NCI-H345 treated with DMSO at 0.1 percent for 48 hours (cell line): ENCODE data around the gene BCOR.

Source experiments
- DNase-seq: peaks from one replicate; lab custom pipeline; 2025; ENCODE audit not compliant: unreplicated experiment; lab: John Stamatoyannopoulos, UW

The BCOR gene

DNA sequence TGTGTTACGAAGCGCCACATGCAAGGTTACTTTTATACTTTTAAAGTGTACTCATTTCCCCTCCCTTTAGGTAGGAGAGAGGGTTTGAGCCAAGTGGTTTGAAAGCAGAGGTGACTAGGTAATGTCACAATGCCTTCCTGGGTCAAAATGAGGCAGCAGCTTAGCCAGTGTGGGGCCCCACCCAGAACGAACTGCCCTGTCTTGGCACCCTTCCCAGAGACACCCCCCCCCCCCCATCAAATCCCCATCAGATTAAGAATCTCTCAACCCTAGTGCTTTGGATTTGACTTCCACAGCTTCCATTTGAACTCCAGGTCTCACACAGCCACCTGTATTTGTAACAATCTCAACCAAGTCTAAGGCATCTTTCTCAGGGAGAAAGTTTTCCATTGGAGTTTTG lies 31.1 kb downstream of the BCOR start:
- no peak for DNase-seq

DNA sequence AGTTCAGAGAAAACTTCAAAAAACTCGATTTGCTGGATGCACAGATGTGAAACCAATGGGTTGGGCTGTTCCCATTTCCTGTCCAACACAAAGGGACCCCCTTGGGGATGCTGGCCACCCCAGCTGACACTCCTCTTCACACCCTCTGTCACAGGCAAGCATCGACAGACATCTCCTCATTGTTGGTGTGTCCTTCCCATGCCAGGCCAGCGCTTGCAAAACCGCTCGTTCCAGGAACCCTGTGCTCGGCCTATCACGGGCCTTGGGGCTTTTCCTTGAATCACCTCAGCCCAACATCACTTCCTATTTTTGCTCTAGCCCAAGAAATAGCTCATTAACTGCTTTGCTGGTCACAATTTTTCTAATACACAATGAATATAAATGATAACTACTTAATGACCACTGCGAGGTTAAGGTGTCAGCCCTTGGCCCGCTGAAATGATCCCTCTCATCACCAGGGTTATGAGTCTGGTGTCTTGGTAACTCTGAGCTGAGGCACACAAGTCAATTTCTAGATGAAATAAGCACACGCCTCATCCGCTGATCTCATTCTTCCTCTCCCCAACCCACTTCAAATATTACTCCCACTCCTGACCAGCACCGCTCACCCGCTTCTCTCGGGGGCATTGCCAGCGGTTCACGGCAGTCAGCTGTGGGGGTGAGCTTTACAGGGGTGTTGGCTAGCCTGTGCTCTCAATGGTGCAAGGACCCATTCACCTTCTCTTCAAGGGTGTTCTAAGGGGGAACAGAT lies 32.3 kb downstream of the BCOR start:
- DNase-seq: no peak

GRCh38 chrX:40064055-40064597 lies 33.6 kb downstream of the BCOR start:
- no peak for DNase-seq

DNA sequence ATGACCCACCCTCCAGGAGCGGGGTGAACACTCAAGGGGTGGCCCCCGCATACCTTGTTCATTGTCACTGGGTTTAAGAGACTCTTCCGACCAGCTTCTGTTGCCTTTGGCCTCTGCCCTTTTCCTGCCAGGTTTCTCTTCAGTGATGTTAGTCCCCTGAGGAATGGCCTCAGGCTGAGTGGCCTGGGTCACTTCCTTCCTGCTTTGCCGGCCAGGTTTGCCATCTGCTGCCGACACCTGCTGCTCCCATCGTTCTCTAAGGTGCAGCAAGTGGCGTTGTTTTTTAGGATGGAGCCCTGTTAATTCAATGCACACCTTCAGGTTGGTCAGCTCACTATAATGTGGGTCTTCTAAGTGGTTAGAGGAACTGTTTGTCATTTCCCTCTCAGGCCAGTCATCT lies 34.2 kb downstream of the BCOR start:
- no peak for DNase-seq

DNA sequence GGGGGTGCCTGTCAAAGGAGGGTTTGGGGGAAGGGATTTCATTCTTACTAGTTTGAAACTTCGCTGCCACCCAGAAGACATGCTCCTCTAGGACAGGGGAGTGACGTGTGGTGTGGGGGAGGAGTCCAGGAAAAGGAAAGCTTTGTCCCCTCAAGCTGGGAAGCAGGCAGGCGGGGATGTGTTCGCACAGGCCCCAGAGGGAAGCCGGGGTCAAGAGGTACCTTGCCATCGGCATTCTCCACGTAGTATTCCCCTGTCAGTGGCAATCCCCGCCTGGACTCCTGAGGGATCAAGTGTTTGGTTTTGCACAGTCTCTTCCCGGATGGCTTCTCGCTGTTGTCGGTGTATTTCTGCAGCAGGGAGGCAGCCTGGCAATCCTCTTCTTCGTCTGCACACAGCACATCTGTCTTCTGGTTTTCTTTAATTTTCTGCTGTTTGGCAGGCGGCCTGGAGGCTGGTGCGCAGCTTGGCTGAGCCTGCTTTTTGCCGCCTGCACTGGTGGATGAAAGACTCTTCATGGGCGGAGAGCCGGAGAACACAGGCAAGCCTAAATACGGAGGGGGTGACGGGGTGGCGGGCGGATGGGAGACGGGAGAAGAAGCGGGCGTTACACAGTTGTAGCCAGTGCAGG lies 35.1 kb downstream of the BCOR start:
- DNase-seq: no peak

DNA sequence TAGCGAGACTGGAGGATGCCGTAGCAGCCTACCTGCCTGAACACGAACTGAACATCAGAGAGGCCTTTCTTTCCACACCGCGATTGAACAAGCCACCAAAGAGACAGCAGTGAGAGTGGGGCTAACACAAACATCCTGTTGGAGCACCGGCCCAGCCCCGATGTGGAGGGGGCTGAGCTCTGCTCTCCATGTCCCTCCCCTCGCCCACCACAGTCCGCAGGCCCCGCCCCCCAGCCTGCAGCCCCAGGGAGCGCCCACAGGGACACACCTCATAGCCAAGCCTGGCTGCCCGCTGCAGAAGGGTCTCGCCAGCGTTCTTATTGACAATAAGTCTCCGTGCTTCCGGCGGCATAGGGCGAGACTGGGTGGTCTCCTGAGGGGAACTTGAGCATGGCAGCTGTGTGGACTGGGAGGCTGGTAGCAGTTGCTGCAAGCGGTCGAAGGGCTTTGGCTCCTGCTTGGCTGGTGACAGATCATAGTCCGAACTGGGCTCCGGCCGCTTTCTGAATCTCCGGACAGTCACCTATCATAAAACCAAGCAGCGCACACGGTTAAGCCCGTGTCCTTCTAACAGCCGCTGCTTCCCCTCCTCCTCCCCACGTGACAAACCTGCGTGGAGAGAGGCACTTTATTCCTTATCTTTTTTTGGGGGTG lies 35.8 kb downstream of the BCOR start:
- DNase-seq: no peak

GRCh38 chrX:40061005-40061404 lies 36.8 kb downstream of the BCOR start:
- DNase-seq: no peak

- DNase-seq: no peak
Measured at GRCh38 chrX:40060356-40060845, 37.4 kb downstream of the BCOR start.

DNA sequence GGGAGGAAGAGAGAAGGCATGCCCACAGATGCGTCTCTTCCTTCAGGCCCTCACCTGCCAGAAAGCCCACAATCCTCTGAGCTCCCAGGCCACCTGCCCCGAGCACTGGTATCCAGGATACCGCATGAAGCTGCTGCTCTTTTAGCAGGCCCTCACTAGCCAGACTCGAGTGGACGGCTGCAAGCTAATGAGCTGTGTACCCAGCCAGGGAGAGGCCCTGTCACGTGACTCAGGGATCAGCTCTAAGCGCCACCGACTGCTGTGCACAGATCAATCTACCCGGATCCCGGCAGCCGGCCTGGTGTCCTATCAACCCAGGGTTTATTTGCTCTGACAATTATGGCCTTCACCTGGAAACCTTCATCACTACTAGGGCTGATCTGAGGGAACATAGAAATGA lies 39.0 kb downstream of the BCOR start:
- peak; percentile 69 for DNase-seq

- no peak for DNase-seq
Measured at GRCh38 chrX:40057405-40057804, 40.4 kb downstream of the BCOR start.

GRCh38 chrX:40056420-40056819 lies 41.3 kb downstream of the BCOR start:
- no peak for DNase-seq

DNA sequence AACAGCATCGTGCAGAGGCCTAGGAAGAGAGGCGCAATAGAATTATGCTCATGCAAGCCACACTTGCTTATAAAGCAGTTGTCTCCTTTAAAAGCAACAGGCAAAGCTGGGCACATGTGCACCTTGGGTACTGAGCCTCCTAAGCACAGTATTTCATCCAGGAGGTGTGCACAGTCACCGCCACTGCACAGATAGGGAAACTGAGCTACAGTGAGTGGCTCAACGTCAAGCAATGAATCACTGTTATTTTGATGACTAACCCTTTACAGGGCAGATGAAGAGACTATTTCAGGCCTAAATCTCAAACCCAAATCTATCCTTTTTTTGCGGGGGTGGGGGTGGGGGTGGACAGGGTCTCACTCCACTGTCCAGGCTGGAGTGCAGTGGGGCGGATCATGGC lies 42.3 kb downstream of the BCOR start:
- no peak for DNase-seq

DNA sequence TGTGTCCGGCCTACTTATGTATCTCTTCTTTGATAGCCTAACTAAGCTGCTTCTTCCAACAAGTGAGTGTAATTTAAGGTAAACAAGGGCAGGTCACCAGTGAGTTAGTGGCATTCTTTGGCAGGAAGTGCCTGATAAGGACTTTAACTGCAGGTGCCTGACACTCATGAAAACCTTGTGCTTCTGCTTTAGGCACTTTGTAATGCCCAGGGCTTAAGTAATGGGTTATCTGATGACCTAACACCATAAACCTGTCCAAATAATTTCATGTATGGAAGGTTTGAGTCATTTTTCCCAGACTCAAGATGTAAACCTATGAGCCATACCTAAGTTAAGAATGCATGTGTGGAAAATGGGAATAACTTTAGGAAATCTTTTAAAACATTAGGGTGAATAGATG lies 43.0 kb downstream of the BCOR start:
- DNase-seq: no peak

- no peak for DNase-seq
Measured at GRCh38 chrX:40050532-40050931, 47.2 kb downstream of the BCOR start.

GRCh38 chrX:40049084-40049641 lies 48.6 kb downstream of the BCOR start:
- no peak for DNase-seq

GRCh38 chrX:40047485-40047884 lies 50.3 kb downstream of the BCOR start:
- DNase-seq: no peak

GRCh38 chrX:40043895-40044294 lies 53.9 kb downstream of the BCOR start:
- DNase-seq: no peak

DNA sequence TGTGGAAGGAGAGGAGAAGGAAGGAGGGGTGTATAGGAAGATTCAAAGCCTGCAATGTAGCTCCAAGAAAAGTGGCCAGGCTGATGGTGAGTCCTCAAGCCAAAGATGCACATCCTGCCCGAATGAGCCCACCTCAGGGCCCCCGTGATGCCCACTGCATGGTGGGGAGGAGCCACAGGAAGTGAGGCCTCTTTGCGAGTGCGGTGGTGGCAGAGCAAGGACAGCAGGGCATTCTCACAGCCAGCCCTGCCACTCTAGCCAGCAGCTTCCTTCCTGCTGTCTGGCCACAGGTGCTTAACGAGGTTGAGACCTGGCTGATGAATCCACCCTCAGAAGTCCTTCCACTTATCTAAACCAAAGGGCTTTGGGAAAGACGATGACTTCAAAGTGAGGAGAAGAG lies 55.8 kb downstream of the BCOR start:
- no peak for DNase-seq

GRCh38 chrX:40040686-40041461 lies 56.9 kb downstream of the BCOR start:
- DNase-seq: no peak

GRCh38 chrX:40039887-40040286 lies 57.9 kb downstream of the BCOR start:
- no peak for DNase-seq

- no peak for DNase-seq
Measured at GRCh38 chrX:40037367-40037766, 60.4 kb downstream of the BCOR start.
